D721Med (cell line): ENCODE data around the gene NFATC3.

Experiments used
- DNase-seq: peaks from one replicate; pipeline ENCODE4 v3.0.0; 2011; ENCODE audit warnings: low spot score; ENCODE audit not compliant: insufficient read length
- FAIRE-seq: peaks from 2 replicates; lab custom pipeline; 2011; peaks lifted over from hg19 to GRCh38; lab: Jason Lieb, UNC
- TF ChIP-seq, protein P1 (sequence below): IDR thresholded peaks from 2 replicates; pipeline ENCODE4 v1.5.1; 2012; ENCODE audit warnings: mild to moderate bottlenecking, control low read depth; ENCODE audit not compliant: insufficient read depth; ENCODE audit errors: missing control alignments

NFATC3 gene

DNA sequence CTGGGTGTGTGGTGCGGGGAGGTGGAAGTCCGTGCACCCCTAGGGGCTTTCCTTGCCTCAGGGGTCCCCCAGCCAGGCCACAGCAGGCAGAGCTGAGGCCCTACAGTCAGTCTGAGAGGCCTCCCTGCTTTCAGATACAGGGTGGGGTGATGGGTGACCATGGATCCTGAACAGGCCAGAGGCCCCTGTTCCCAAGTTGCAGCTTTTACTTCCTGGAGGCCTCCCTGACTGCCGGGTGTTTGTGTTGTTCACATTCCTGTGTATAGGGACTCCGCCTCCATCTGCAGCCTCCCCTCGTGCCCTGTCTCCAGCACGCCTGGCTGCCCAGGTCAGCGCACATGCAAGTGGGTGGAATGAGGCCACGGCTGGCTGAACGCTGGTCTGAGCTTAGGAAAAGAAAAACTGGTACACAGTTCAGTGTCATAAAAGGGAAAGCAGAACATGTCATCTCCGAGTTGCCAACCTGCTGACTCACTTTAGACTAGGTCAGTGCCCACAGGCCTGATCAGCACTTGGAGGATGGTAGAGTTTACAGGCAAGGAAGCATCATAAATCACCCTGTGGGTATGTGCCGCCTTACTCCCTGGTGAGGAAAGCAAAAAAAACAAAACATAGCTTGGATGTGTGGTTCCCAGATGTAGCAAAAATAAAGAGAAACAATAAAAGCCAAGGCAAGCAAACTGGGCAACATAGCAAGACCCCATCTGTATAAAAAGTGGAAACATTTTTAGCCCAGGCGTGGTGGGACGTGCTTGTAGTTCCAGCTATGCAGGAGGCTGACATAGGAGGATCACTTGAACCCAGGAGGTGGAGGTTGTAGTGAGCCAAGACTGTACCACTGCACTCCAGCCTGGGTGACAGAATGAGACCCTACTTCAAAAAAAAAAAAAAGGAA is 173.0 kb downstream of the NFATC3 start:
- FAIRE-seq = no peak
- DNase-seq = no peak

DNA sequence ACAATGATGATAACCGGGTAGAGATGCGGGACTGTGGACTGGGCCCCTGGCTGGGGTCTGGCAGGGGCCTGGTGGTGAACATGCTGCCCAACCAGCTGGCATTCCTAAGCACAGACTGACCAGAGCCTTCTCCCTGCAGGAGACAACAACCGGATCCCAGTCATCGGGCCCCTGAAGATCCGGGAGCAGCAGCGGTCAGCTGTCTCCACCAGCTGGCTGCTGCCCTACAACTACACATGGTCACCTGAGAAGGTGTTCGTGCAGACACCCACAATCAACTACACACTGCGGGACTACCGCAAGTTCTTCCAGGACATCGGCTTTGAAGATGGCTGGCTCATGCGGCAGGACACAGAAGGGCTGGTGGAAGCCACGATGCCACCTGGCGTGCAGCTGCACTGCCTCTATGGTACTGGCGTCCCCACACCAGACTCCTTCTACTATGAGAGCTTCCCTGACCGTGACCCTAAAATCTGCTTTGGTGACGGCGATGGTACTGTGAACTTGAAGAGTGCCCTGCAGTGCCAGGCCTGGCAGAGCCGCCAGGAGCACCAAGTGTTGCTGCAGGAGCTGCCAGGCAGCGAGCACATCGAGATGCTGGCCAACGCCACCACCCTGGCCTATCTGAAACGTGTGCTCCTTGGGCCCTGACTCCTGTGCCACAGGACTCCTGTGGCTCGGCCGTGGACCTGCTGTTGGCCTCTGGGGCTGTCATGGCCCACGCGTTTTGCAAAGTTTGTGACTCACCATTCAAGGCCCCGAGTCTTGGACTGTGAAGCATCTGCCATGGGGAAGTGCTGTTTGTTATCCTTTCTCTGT is 174.0 kb downstream of the NFATC3 start:
- FAIRE-seq = no peak
- DNase-seq = no peak
- TF ChIP-seq, protein P1, sequence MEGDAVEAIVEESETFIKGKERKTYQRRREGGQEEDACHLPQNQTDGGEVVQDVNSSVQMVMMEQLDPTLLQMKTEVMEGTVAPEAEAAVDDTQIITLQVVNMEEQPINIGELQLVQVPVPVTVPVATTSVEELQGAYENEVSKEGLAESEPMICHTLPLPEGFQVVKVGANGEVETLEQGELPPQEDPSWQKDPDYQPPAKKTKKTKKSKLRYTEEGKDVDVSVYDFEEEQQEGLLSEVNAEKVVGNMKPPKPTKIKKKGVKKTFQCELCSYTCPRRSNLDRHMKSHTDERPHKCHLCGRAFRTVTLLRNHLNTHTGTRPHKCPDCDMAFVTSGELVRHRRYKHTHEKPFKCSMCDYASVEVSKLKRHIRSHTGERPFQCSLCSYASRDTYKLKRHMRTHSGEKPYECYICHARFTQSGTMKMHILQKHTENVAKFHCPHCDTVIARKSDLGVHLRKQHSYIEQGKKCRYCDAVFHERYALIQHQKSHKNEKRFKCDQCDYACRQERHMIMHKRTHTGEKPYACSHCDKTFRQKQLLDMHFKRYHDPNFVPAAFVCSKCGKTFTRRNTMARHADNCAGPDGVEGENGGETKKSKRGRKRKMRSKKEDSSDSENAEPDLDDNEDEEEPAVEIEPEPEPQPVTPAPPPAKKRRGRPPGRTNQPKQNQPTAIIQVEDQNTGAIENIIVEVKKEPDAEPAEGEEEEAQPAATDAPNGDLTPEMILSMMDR = no peak

More for the DNA sequence above, 173.0 kb downstream of the NFATC3 start:
- TF ChIP-seq, protein P1 = no peak

DNA sequence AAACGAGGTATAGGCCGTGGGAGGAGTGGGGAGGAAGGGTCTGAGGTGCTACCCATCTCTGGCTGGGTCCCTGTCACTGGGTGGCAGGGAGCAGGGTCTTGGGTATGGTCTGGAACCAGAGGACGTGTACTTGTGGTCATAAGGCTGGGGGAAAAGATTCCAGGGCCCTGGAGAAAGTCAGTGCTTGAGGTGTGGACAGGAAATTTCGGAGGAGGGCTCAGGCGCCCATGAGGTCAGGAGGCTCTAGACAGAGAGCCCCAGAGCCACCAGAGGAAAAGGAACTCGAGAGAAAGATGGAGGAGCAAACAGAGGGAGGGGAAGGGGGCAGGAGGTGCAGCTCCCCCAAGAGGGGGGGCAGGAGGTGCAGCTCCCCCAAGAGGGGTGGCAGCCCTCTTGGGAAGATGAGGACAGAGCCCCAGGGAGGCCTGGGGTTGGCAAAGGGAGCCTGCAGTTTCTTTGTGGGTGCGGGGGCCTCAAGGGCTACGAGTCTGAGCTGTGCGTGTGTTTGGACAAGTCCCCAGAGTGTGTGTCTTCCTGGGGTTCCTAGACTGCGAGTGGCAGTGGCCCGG is 178.5 kb downstream of the NFATC3 start:
- FAIRE-seq (no peak), DNase-seq (no peak)
- TF ChIP-seq, protein P1 = no peak

DNA sequence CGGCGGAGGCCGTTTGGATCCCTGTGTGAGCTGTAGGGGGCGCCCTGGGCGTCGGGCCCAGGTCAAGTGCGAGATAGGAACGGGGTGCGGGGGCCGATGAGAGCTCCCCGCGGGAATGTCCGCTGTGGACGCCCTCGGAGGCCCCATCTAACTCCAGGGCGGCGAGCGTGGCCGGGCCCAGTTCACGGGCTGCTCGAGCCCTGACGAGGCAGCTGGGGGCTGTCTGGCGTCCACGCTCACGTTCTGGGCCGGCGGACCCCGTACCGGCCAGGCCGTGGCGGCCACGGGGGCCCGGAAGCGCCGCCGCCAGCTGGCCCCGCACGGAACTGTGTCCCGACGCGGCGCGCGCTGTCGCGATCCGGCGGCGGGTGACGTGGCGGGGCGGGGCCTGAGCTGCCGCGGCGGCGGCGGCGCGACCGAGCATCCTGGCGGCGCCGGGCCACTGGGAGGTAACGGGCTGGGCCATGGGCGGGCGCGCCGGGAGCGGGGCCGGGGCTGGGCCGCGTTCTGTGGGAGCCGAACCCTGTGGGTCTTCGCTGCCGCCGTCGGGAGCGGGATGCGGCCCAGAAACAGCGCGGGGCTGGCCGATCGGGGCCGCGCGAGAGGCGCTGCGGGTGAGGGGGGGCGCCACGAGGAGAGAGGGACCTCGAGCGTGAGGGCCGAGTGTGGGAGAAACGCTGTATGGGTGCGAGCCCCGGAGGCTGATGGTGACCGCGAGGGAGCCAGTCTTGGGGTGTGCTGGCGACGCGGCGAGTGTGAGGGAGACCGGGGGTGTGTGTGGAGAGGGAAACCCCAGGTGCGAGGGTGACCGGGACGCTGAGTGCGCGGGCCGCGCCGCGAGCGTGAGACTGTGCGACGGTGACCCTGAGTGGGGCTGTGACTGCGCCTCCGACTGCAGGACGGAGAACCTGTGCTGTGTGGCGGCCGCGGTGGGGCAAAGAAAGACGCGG is 179.2 kb downstream of the NFATC3 start, which contains the start of gene SLC7A6:
TSS of gene SLC7A6 (plus strand) at position 399 of the 950 bp plus-strand sequence. CDS start 10,201 bp downstream, outside the sequence.
- DNase-seq (no peak), FAIRE-seq (no peak)
- TF ChIP-seq, protein P1 = peak; percentile 52

DNA sequence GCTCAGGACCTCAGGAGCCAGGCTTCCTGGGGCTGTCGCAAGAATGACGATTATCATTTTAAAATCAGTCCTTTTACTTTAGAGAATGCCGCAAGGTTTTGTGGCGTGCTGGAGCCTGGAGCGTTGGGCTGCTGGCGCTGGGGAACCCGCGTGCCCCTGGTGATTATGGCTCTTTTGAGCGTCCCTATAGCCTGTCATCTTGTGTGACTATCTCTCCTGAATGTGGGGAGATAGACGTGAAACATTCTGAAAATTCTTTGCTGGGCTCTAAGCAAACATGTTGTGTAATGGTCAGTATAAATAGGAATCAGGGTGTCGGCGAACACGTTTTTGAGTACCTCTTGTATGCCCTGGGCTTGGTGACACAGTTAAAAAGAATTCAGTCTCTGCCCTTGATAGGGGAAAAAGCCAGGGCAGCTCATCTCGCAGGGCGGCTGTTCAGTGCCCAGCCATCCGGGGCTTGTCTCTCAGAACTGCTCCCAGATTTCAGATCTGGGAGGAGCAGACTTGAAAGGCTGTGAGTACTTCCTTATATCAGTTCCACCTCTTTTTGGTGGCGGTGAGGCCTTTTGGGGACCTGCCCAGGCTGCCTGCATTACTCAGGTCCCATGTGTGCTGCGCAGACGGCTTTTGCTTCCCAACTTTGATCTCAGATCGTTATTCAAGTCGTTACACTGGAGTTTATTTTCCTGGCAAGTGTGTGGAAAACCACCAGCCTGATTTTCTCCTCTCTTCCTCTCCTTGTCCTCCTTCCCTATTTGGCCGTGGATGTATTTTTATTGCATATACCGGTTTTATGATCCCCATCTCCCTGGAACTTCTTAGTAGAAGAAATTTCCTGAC is 180.1 kb downstream of the NFATC3 start:
- FAIRE-seq (no peak), DNase-seq (no peak)
- TF ChIP-seq, protein P1 = no peak
